Measurements from ENCODE around the gene MRPL20.

The MRPL20 gene

DNA sequence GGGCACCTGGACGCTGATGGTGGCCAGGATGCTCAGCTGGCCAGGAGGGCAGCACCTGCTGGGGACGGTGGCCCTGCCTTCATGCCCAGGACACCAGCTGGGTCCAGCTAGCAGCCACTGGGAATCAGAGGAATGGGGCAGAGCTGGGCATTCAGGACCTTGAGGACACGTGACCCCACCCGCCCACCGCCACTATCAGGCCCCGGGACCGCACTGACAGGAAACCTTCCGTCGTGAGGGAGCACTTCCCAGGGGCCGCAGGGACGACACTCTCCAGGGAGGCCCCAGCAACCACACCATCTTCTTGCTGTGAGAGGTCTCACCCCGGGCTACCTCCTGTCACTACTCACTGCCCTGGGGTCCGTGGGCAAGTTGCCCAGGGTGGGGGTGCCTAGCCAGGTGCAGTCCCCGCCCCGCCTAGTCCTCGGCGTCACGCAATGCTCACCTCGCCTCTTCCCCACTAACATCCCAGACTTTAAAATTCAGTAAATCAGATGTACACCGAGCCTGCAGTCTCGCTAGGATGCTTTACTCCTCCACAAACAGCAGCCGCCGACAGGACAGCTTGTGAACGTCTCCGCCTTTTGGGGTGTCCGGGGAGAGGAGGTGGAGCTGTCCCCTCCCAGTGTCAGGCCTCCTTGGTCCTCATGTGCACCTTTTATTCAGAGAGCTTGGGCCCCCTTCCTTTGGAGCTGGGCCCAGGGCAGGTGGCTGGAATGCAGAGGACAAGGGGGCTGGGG, 33.3 kb upstream of the MRPL20 start:
- Histone ChIP-seq H3K36me3 (replicated peaks) (no peaks in the 10 kb centered on the region), H3K27ac (no peak overlapping the region), H3K4me3 (ENCODE audit: low read depth, low read length) (no peak overlapping the region), H3K27me3 (replicated peaks) (no peaks in the 10 kb centered on the region)
- in situ Hi-C loops (cut with HindIII; ENCODE audit: low pct_ligation_motif_present, low sequenced_read_pairs): no loop called here
- TF ChIP-seq, protein P1, sequence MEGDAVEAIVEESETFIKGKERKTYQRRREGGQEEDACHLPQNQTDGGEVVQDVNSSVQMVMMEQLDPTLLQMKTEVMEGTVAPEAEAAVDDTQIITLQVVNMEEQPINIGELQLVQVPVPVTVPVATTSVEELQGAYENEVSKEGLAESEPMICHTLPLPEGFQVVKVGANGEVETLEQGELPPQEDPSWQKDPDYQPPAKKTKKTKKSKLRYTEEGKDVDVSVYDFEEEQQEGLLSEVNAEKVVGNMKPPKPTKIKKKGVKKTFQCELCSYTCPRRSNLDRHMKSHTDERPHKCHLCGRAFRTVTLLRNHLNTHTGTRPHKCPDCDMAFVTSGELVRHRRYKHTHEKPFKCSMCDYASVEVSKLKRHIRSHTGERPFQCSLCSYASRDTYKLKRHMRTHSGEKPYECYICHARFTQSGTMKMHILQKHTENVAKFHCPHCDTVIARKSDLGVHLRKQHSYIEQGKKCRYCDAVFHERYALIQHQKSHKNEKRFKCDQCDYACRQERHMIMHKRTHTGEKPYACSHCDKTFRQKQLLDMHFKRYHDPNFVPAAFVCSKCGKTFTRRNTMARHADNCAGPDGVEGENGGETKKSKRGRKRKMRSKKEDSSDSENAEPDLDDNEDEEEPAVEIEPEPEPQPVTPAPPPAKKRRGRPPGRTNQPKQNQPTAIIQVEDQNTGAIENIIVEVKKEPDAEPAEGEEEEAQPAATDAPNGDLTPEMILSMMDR (IDR thresholded peaks at IDR 0.05; ENCODE audit: low read depth, low read length, missing control alignments): no peak
- no peak for DNase-seq

DNA sequence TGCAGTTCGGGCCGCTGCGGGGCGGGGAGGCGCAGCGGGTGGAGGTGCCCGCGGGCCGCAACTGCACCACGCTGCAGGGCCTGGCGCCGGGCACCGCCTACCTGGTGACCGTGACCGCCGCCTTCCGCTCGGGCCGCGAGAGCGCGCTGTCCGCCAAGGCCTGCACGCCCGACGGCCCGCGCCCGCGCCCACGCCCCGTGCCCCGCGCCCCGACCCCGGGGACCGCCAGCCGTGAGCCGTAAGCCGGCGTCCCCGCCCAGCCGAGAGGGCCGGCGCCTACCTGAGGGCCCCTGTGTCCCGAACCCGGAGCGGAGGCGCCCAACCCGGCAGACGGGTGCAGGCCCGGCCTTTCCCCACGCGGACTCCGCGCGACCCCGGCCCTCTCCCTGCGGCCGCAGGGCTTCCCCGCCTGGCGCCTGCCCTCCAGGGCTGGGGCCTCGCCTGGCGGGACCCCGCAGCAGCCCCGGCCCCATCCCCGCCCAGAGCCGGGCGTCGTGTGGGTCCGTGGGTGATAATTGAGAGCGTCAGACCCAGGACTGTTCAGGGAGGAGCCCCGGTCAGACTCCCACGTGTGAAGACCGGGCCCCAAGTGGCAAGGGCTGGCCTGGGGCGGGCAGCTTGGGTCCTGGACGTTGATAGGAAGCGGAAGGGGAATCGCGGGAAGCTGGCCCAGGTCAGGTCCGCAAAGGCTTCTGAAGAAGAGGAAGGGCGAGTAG, 32.6 kb upstream of the MRPL20 start:
- DNase-seq: no peak
- TF ChIP-seq, protein P1 (IDR thresholded peaks at IDR 0.05; ENCODE audit: low read depth, low read length, missing control alignments): no peak
- Histone ChIP-seq H3K27ac (no peak overlapping the region), H3K4me3 (ENCODE audit: low read depth, low read length) (no peak overlapping the region), H3K36me3 (replicated peaks) (no peaks in the 10 kb centered on the region), H3K27me3 (replicated peaks) (no peaks in the 10 kb centered on the region)
- in situ Hi-C loops (cut with HindIII; ENCODE audit: low pct_ligation_motif_present, low sequenced_read_pairs): no loop called here

DNA sequence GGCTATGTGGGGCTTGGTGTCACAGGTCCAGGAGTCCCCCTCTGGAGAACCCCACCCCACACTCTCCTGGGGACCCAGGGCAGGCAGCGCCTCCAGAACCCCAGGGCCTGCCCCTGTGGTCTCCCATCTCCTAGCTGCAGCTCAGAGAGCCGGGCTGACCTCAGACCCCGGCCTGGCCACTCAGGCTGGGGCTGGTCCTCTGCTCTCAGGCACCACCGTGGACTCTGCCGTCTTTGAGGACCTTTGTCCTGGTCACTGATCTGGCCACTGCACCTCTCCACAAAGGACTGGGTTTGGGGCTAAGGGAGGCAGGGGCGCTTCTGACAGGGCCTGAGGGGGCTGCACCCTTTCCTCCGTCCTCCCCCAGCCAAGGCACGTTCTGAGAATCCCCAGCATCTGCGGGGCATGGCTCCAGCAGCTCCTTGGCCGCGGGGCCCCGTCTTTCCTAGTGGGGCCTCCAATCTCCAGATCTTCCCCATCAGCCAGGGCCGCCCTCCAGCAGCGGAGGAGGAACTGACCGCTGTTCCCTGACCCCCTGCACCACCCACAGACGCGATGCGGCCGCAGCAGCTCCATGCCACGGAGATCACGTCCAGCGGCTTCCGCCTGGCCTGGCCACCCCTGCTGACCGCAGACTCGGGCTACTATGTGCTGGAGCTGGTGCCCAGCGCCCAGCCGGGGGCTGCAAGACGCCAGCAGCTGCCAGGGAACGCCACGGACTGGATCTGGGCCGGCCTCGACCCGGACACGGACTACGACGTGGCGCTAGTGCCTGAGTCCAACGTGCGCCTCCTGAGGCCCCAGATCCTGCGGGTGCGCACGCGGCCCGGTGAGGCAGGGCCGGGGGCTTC, 31.7 kb upstream of the MRPL20 start:
- TF ChIP-seq, protein P1 (IDR thresholded peaks at IDR 0.05; ENCODE audit: low read depth, low read length, missing control alignments): no peak
- no peak overlapping the region for H3K27ac ChIP-seq

DNA sequence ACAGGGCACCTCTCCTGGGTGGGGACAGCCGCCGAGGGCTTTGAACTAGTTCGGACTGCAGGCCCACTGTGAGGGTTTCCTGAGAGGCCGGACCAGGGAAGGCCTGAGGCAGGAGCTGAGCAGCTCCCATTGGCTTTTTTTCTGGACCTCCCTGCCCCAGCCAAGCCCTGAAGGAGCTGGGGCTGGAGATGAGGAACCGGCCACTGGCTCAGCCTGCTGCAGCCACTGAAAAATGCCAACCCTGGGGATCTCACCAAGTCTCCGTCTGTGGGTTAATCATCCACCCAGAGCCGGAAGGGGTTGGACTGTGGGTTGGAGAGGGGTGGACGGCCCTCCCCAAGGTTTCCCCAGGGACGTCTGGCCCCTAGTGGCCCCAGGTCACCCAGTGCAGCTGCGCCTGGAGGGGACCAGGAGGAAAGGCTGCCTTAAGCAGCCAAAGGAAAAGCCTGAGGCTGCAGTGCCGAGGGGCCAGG, 30.8 kb upstream of the MRPL20 start:
- TF ChIP-seq, protein P1 (IDR thresholded peaks at IDR 0.05; ENCODE audit: low read depth, low read length, missing control alignments): no peak
- in situ Hi-C loops (cut with HindIII; ENCODE audit: low pct_ligation_motif_present, low sequenced_read_pairs): no loop called here
- Histone ChIP-seq H3K36me3 (replicated peaks) (no peaks in the 10 kb centered on the region), H3K27ac (no peak overlapping the region), H3K4me3 (ENCODE audit: low read depth, low read length) (no peak overlapping the region), H3K27me3 (replicated peaks) (no peaks in the 10 kb centered on the region)
- DNase-seq: no peak

More for the DNA sequence above, 31.7 kb upstream of the MRPL20 start:
- in situ Hi-C loops (cut with HindIII; ENCODE audit: low pct_ligation_motif_present, low sequenced_read_pairs): no loop called here
- Histone ChIP-seq H3K27me3 (replicated peaks) (no peaks in the 10 kb centered on the region), H3K4me3 (ENCODE audit: low read depth, low read length) (no peak overlapping the region), H3K36me3 (replicated peaks) (no peaks in the 10 kb centered on the region)
- no peak for DNase-seq

DNA sequence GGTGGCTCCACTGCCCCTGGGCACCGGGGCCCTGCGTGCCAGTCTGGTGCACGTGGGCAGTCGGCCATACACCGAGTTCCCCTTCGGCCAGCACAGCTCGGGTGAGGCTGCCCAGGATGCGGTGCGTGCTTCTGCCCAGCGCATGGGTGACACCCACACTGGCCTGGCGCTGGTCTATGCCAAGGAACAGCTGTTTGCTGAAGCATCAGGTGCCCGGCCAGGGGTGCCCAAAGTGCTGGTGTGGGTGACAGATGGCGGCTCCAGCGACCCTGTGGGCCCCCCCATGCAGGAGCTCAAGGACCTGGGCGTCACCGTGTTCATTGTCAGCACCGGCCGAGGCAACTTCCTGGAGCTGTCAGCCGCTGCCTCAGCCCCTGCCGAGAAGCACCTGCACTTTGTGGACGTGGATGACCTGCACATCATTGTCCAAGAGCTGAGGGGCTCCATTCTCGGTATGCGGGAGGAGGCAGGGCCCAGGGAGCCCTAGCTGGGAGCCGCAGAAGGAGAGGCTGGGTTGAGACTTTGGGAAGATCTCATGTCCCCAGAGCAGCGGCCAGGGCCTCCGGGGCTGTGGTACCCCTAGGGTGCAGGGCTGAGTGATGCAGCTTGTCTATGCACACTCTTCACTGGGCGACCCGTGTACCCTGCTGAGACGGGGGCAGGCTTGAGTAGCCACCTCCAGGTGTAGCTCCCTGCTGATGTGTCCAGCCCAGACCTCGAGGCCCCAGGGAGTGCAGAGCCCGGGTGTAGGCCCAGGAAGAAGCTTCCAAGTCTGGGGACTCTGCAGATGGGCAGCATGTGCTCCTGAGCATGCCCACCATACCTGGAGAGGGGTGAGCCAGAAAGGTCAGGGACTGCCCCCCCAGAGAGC, 30.2 kb upstream of the MRPL20 start:
- TF ChIP-seq, protein P1 (IDR thresholded peaks at IDR 0.05; ENCODE audit: low read depth, low read length, missing control alignments): no peak
- H3K27ac ChIP-seq: no peak overlapping the region
- in situ Hi-C loops (cut with HindIII; ENCODE audit: low pct_ligation_motif_present, low sequenced_read_pairs): no loop called here
- DNase-seq: no peak
- H3K27me3 ChIP-seq (replicated peaks): no peaks in the 10 kb centered on the region
- H3K4me3 ChIP-seq (ENCODE audit: low read depth, low read length): no peak overlapping the region
- H3K36me3 ChIP-seq (replicated peaks): no peaks in the 10 kb centered on the region
